ENCODE measurements around the gene DDX23.
"Not testable (repeated sequence)": the region's sequence is repeated elsewhere in the genome, so short reads cannot be mapped to it uniquely, and the experiment has no call there.

DDX23 gene

GRCh38 chr12:48862760-48863159, 10.8 kb upstream of the DDX23 start:
- no peak for DNase-seq (ENCODE audit: low read depth in 2 of 2)

- no peak for DNase-seq (ENCODE audit: low read depth in 2 of 2)
These were observed 9.1 kb upstream of the DDX23 start for GRCh38 chr12:48861111-48861510.

- DNase-seq (ENCODE audit: low read depth in 2 of 2) = not testable (repeated sequence)
These were observed 8.3 kb upstream of the DDX23 start for GRCh38 chr12:48860236-48860635.

- no peak for DNase-seq (ENCODE audit: low read depth in 2 of 2)
These were observed 7.6 kb upstream of the DDX23 start for GRCh38 chr12:48859607-48860006.

- DNase-seq (ENCODE audit: low read depth in 2 of 2) = no peak
These were observed 6.1 kb upstream of the DDX23 start for GRCh38 chr12:48858043-48858442.

GRCh38 chr12:48857278-48857994, 5.5 kb upstream of the DDX23 start:
- DNase-seq (ENCODE audit: low read depth in 2 of 2) = no peak

- no peak for DNase-seq (ENCODE audit: low read depth in 2 of 2)
These were observed 4.4 kb upstream of the DDX23 start for GRCh38 chr12:48856379-48856778.

- not testable (repeated sequence) for DNase-seq (ENCODE audit: low read depth in 2 of 2)
These were observed 3.0 kb upstream of the DDX23 start for GRCh38 chr12:48854932-48855331.

- no peak for DNase-seq (ENCODE audit: low read depth in 2 of 2)
These were observed 2.5 kb upstream of the DDX23 start for GRCh38 chr12:48854488-48854887.

- DNase-seq (ENCODE audit: low read depth in 2 of 2) = peak; percentile 84 to 87
These were observed 1.0 kb upstream of the DDX23 start for GRCh38 chr12:48852734-48853688.

- not testable (repeated sequence) for DNase-seq (ENCODE audit: low read depth in 2 of 2)
These were observed 9.9 kb downstream of the DDX23 start for GRCh38 chr12:48842021-48842420.

- no peak for DNase-seq (ENCODE audit: low read depth in 2 of 2)
These were observed 13.9 kb downstream of the DDX23 start for GRCh38 chr12:48838048-48838447.

GRCh38 chr12:48832321-48833060, 19.5 kb downstream of the DDX23 start:
- no peak for DNase-seq (ENCODE audit: low read depth in 2 of 2)

- DNase-seq (ENCODE audit: low read depth in 2 of 2) = no peak
These were observed 20.7 kb downstream of the DDX23 start for GRCh38 chr12:48831257-48831656.

GRCh38 chr12:48828841-48829575, 23.0 kb downstream of the DDX23 start:
- no peak for DNase-seq (ENCODE audit: low read depth in 2 of 2)

GRCh38 chr12:48828293-48828692, 23.7 kb downstream of the DDX23 start:
- DNase-seq (ENCODE audit: low read depth in 2 of 2) = no peak

GRCh38 chr12:48827513-48828096, 24.4 kb downstream of the DDX23 start:
- no peak for DNase-seq (ENCODE audit: low read depth in 2 of 2)

- DNase-seq (ENCODE audit: low read depth in 2 of 2) = no peak
These were observed 24.9 kb downstream of the DDX23 start for GRCh38 chr12:48827026-48827425.

- no peak for DNase-seq (ENCODE audit: low read depth in 2 of 2)
These were observed 25.6 kb downstream of the DDX23 start for GRCh38 chr12:48826209-48826855.

GRCh38 chr12:48824905-48825304, 27.1 kb downstream of the DDX23 start:
- DNase-seq (ENCODE audit: low read depth in 2 of 2) = no peak

- DNase-seq (ENCODE audit: low read depth in 2 of 2) = no peak
These were observed 27.9 kb downstream of the DDX23 start for GRCh38 chr12:48824112-48824511.
